Measurements from ENCODE around the gene SEC62. TPM values are rescaled to one million over a fixed set of nuclear protein-coding genes. Genes with fewer than 3 reads are reported as not detected.

Gene SEC62
- total and polyA plus RNA-seq, 9 of the 15 experiments (the other 6 are each of a cell fraction or from before 2014, with no cell fraction given): 34.5 to 152 (median 51.8) TPM

- TF ChIP-seq ZBTB11 (CRISPR knock-in tag; IDR thresholded peaks at IDR 0.05): 0 out of 6 replicates have a peak, but pooled peaks of 1 of the 3 experiments have one; percentile 28
- peak; percentile 39; the same call in 1 of the 2 replicates for TF ChIP-seq SMARCC2 (IDR thresholded peaks at IDR 0.05; ENCODE audit: low read depth)
- peak; percentile 87 for TF ChIP-seq ARID3A (IDR thresholded peaks at IDR 0.05; ENCODE audit: borderline replicate concordance, low read depth, low read length)
- peak; percentile 69; the same call in 1 of the 2 replicates for TF ChIP-seq JUND (IDR thresholded peaks at IDR 0.05; ENCODE audit: borderline replicate concordance, low read depth, low read length)
- TF ChIP-seq JUND (tag; IDR thresholded peaks at IDR 0.05; ENCODE audit: borderline replicate concordance, low read depth, low read length): peak; percentile 51; the same call in 2 of the 3 replicates
- peak in 2 of 3 experiments; percentile 29 to 53; a peak in 2 of 6 replicates for TF ChIP-seq CTCF (IDR thresholded peaks at IDR 0.05 in 2 of 3, conservative IDR thresholded peaks at IDR 0.05 in 1 of 3; ENCODE audit: insufficient read depth in 2 of 3, low read depth in 1 of 3, low read length in 3 of 3)
- TF ChIP-seq MNT (conservative IDR thresholded peaks at IDR 0.05): 0 out of 4 replicates have a peak, but pooled peaks of 1 of the 2 experiments have one; percentile 8
- no peak for TF ChIP-seq HES1 (IDR thresholded peaks at IDR 0.05; ENCODE audit: low read depth)
- TF ChIP-seq GATAD2A (IDR thresholded peaks at IDR 0.05): no peak
- 0 out of 4 replicates have a peak, but pooled peaks of 1 of the 2 experiments have one; percentile 44 for TF ChIP-seq ZNF639 (CRISPR knock-in tag; conservative IDR thresholded peaks at IDR 0.05 in 1 of 2, IDR thresholded peaks at IDR 0.05 in 1 of 2)
- no peak for TF ChIP-seq TAF7 (tag; IDR thresholded peaks at IDR 0.05)
- peak; percentile 91 for TF ChIP-seq C11orf30 (IDR thresholded peaks at IDR 0.05; ENCODE audit: low read depth)
- peak in 1 of 2 experiments; percentile 72; a peak in 2 of 4 replicates for TF ChIP-seq RCOR1 (IDR thresholded peaks at IDR 0.05; ENCODE audit: borderline replicate concordance in 1 of 2, low read depth in 2 of 2, low read length in 2 of 2)
Observed at GRCh38 chr3:169929830-169930519, 36.6 kb upstream of the SEC62 start (continued).
